GM23338 (cell line): ENCODE results near the gene CDC42BPB. TPM values are rescaled to one million over a fixed set of nuclear protein-coding genes. Genes with fewer than 3 reads are reported as not detected.

ENCODE experiments used
- ATAC-seq: fragments of 200-7000 bp; cut with Tn5 transposase; 3 replicates; pipeline ENCODE4 v1.9.1; 2020
- DNase-seq: peaks from one replicate; pipeline ENCODE4 v3.0.0-alpha.2; 2015; ENCODE audit warnings: low spot score
- H2AFZ ChIP-seq: fragments of 200-600 bp; sonication (generic); 2 replicates; pipeline ENCODE4 v1.8.0; 2016; ENCODE audit warnings: antibody characterized with exemption, mild to moderate bottlenecking, moderate library complexity
- H3F3A ChIP-seq: fragments of 200-600 bp; sonication (generic); replicated peaks from 2 replicates; pipeline ENCODE4 v1.8.0; 2017; ENCODE audit warnings: antibody characterized with exemption, mixed run types, low read depth
- H3K27ac ChIP-seq: fragments of 200-600 bp; sonication (generic); 2 replicates; pipeline ENCODE4 v1.6.1; 2016; ENCODE audit warnings: low read depth
- H3K27me3 ChIP-seq: fragments of 200-600 bp; sonication (generic); 2 replicates; pipeline ENCODE4 v1.8.0; 2016; ENCODE audit warnings: mild to moderate bottlenecking, mixed run types, moderate library complexity; ENCODE audit not compliant: insufficient read depth
- H3K36me3 ChIP-seq: fragments of 200-600 bp; sonication (generic); 2 replicates; pipeline ENCODE4 v1.8.0; 2016; ENCODE audit warnings: mild to moderate bottlenecking; ENCODE audit not compliant: insufficient read depth
- H3K4me1 ChIP-seq: fragments of 200-600 bp; sonication (generic); 2 replicates; pipeline ENCODE4 v1.8.0; 2016; ENCODE audit warnings: mild to moderate bottlenecking, moderate library complexity; ENCODE audit not compliant: insufficient read depth
- H3K4me2 ChIP-seq: fragments of 200-600 bp; sonication (generic); 2 replicates; pipeline ENCODE4 v1.7.1; 2017; ENCODE audit warnings: mixed run types
- H3K4me3 ChIP-seq: fragments of 200-600 bp; sonication (generic); 2 replicates; pipeline ENCODE4 v1.6.1; 2016; ENCODE audit warnings: mixed run types
- H3K79me2 ChIP-seq: fragments of 200-600 bp; sonication (generic); replicated peaks from 2 replicates; pipeline ENCODE4 v1.8.0; 2017; ENCODE audit warnings: mild to moderate bottlenecking; ENCODE audit not compliant: insufficient read depth
- H3K9me2 ChIP-seq: fragments of 200-600 bp; sonication (generic); 2 replicates; pipeline ENCODE4 v1.8.0; 2017; ENCODE audit not compliant: insufficient read depth
- H4K20me1 ChIP-seq: fragments of 200-600 bp; sonication (generic); replicated peaks from 2 replicates; pipeline ENCODE4 v1.8.0; 2017; ENCODE audit warnings: mild to moderate bottlenecking; ENCODE audit not compliant: insufficient read depth
- H3K27ac Mint-ChIP-seq: 2 replicates; pipeline ENCODE4 v1.8.0; 2020; ENCODE audit warnings: inconsistent platforms, mild to moderate bottlenecking, moderate library complexity, mixed read lengths
- H3K27me3 Mint-ChIP-seq: 3 replicates; pipeline ENCODE4 v1.8.0; 2022; ENCODE audit warnings: low read depth, mild to moderate bottlenecking, moderate library complexity, mixed read lengths, inconsistent platforms; ENCODE audit not compliant: insufficient read depth, poor library complexity
- H3K36me3 Mint-ChIP-seq: 3 replicates; pipeline ENCODE4 v1.8.0; 2021; ENCODE audit warnings: low read depth, mild to moderate bottlenecking, inconsistent platforms, moderate library complexity, mixed read lengths
- H3K4me1 Mint-ChIP-seq: 3 replicates; pipeline ENCODE4 v1.8.0; 2020; ENCODE audit warnings: mild to moderate bottlenecking, inconsistent platforms, mixed read lengths
- H3K4me3 Mint-ChIP-seq: 3 replicates; pipeline ENCODE4 v1.8.0; 2021; ENCODE audit warnings: moderate library complexity, mild to moderate bottlenecking, inconsistent platforms, mixed read lengths
- H3K9me3 Mint-ChIP-seq: 3 replicates; pipeline ENCODE4 v1.8.0; 2020; ENCODE audit warnings: moderate library complexity, mild to moderate bottlenecking, inconsistent platforms, mixed read lengths
- CREB1 ChIP-seq: fragments of 250-450 bp; sonication (Bioruptor Pico); IDR thresholded peaks from 2 replicates; pipeline ENCODE4 v1.5.0; 2020; ENCODE audit warnings: low read depth, mild to moderate bottlenecking, moderate library complexity
- EZH2 ChIP-seq: fragments of 200-600 bp; sonication (generic); IDR thresholded peaks from one replicate; pipeline ENCODE4 v1.8.0; 2017; ENCODE audit warnings: antibody characterized with exemption, mild to moderate bottlenecking, low read depth; ENCODE audit not compliant: unreplicated experiment
- NANOG ChIP-seq: IDR thresholded peaks from 2 replicates; pipeline ENCODE4 v1.6.1; 2016; ENCODE audit warnings: antibody characterized with exemption, borderline replicate concordance
- STAT1 ChIP-seq: IDR thresholded peaks from one replicate; pipeline ENCODE4 v1.6.1; 2016; ENCODE audit warnings: antibody characterized with exemption; ENCODE audit not compliant: unreplicated experiment
- ZNF331 ChIP-seq: fragments of 250-450 bp; sonication (Bioruptor Pico); IDR thresholded peaks from 2 replicates; pipeline ENCODE4 v1.5.0; 2020; ENCODE audit warnings: low read depth, mild to moderate bottlenecking, moderate library complexity
- polyA plus RNA-seq: library from polyadenylated mRNA; unstranded; fragments of >200 nt; fragmentation: Nextera tagmentation; extraction: Ambion mirVana; gene quantifications from 2 replicates; pipeline ENCODE4 v1.2.1, GENCODE V29; 2016
- total RNA-seq: library from RNA; depleted of rRNA; stranded (reverse); fragments of >200 nt; shearing (Covaris generic); gene quantifications from 2 replicates; pipeline ENCODE4 v1.2.3, GENCODE V29; 2014
- TF ChIP-seq, protein P1 (sequence below): IDR thresholded peaks from one replicate; pipeline ENCODE4 v1.6.1; 2018; ENCODE audit warnings: antibody characterized with exemption; ENCODE audit not compliant: unreplicated experiment
- TF ChIP-seq, protein P2 (sequence below): fragments of 250-450 bp; sonication (Bioruptor Pico); IDR thresholded peaks from 2 replicates; pipeline ENCODE4 v1.5.0; 2020; ENCODE audit warnings: mild to moderate bottlenecking, moderate library complexity

The CDC42BPB gene
- total and polyA plus RNA-seq, 2 experiments from 2014 or later = 12.3 to 127 TPM

DNA sequence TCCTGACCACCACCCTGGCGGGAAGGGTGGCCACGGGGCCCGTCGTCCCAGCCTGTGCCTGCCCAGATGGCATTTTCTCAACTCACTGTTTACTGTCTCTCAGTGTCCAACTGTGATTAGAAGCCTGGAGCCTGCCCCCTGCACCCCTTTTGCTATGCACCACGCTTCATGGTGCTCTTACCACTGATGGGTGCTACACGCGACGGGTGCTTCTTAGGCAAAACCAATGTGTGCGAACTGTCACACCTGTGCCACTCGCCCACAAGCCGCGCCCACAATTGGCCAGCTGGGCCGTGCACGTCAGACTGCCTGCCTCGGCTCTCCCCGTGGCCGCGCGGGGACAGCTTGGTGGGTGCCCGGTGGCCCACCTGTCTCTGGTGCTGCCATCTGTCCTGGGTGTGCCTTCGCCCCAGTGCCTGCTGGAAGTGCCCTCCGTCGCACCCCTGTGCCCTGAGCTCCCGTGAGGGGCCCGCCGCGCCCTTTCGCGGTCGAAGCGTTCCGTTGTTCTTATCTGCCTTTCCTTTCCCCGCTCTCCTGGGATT, 150.0 kb downstream of the CDC42BPB start (continued):
- TF ChIP-seq CREB1 (CRISPR knock-in tag) (no peak), STAT1 (no peak)

DNA sequence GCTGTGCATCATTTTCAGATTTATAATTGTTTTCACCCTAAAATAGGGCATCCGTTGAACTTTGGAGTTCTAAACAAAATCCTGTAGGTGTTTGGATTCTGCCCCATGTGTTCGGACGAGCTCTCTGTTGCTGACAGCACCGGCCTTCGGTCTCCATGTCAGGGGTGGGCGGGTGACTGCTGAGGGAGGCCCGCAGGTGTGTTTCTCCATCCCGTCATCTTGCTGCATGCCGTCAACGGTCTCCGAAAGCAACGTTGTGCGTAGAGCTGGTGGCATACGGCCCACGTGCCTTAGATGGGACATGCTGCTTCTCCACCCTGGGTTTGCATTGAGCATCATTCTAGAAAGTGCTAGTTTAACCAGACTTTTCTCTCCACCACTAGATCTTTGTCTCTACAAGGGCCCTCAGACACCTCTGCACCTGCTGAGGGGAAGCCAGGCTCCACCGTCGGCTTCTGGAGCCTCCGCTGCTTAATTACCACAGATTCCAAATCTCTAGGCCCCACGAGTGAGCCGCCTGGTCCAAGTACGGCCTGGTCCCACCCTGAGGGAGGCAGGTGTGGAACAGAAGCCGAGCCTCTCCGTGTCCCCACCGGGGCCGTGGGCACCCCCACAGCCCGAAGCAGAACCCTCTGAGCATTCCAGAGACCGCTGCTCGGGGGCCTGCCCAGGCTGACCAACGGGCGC, 150.6 kb downstream of the CDC42BPB start:
- no peak for DNase-seq
- H3K79me2 ChIP-seq = no peaks in the 10 kb centered on the region
- no peaks in the 10 kb centered on the region for H3K9me2 ChIP-seq
- TF ChIP-seq, protein P1, sequence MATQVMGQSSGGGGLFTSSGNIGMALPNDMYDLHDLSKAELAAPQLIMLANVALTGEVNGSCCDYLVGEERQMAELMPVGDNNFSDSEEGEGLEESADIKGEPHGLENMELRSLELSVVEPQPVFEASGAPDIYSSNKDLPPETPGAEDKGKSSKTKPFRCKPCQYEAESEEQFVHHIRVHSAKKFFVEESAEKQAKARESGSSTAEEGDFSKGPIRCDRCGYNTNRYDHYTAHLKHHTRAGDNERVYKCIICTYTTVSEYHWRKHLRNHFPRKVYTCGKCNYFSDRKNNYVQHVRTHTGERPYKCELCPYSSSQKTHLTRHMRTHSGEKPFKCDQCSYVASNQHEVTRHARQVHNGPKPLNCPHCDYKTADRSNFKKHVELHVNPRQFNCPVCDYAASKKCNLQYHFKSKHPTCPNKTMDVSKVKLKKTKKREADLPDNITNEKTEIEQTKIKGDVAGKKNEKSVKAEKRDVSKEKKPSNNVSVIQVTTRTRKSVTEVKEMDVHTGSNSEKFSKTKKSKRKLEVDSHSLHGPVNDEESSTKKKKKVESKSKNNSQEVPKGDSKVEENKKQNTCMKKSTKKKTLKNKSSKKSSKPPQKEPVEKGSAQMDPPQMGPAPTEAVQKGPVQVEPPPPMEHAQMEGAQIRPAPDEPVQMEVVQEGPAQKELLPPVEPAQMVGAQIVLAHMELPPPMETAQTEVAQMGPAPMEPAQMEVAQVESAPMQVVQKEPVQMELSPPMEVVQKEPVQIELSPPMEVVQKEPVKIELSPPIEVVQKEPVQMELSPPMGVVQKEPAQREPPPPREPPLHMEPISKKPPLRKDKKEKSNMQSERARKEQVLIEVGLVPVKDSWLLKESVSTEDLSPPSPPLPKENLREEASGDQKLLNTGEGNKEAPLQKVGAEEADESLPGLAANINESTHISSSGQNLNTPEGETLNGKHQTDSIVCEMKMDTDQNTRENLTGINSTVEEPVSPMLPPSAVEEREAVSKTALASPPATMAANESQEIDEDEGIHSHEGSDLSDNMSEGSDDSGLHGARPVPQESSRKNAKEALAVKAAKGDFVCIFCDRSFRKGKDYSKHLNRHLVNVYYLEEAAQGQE = no peak
- TF ChIP-seq EZH2 (no peak), ZNF331 (CRISPR knock-in tag) (no peak), NANOG (no peak)
- no peaks in the 10 kb centered on the region; the same call in 2 of the 3 replicates for H3K4me1 Mint-ChIP-seq
- no peak overlapping the region for H3K4me3 Mint-ChIP-seq
- no peak overlapping the region for H3K27ac Mint-ChIP-seq
- no peak overlapping the region for H2AFZ ChIP-seq
- no peaks in the 10 kb centered on the region for H4K20me1 ChIP-seq
- H3F3A ChIP-seq = 0 out of 2 replicates have a peak, but pooled peaks cover 7% of the 10 kb centered on the region
- H3K4me3 ChIP-seq = no peak overlapping the region
- no peaks in the 10 kb centered on the region for H3K27me3 Mint-ChIP-seq
- H3K27ac ChIP-seq = no peak overlapping the region
- peaks cover 23% of the 10 kb centered on the region for H3K9me3 Mint-ChIP-seq
- no peak overlapping the region for H3K4me2 ChIP-seq
- no peak for ATAC-seq
- no peaks in the 10 kb centered on the region for H3K27me3 ChIP-seq
- no peaks in the 10 kb centered on the region for H3K36me3 ChIP-seq
- H3K4me1 ChIP-seq = no peaks in the 10 kb centered on the region
- peaks cover 39% of the 10 kb centered on the region for H3K36me3 Mint-ChIP-seq

DNA sequence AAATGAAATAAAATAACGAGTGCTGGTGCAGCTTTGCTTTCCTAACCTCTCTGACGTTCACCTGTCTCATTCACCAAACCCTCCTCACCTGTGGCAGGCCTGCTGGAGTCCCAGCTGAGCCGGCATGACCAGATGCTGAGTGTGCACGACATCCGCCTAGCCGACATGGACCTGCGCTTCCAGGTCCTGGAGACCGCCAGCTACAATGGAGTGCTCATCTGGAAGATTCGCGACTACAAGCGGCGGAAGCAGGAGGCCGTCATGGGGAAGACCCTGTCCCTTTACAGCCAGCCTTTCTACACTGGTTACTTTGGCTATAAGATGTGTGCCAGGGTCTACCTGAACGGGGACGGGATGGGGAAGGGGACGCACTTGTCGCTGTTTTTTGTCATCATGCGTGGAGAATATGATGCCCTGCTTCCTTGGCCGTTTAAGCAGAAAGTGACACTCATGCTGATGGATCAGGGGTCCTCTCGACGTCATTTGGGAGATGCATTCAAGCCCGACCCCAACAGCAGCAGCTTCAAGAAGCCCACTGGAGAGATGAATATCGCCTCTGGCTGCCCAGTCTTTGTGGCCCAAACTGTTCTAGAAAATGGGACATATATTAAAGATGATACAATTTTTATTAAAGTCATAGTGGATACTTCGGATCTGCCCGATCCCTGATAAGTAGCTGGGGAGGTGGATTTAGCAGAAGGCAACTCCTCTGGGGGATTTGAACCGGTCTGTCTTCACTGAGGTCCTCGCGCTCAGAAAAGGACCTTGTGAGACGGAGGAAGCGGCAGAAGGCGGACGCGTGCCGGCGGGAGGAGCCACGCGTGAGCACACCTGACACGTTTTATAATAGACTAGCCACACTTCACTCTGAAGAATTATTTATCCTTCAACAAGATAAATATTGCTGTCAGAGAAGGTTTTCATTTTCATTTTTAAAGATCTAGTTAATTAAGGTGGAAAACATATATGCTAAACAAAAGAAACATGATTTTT, 151.9 kb downstream of the CDC42BPB start:
- Histone ChIP-seq H3K27me3 (no peaks in the 10 kb centered on the region), H4K20me1 (no peaks in the 10 kb centered on the region), H3K27ac (no peak overlapping the region), H3K4me2 (no peak overlapping the region), H3K79me2 (no peaks in the 10 kb centered on the region), H3K4me3 (no peak overlapping the region), H2AFZ (no peak overlapping the region), H3K4me1 (no peaks in the 10 kb centered on the region), H3K9me2 (no peaks in the 10 kb centered on the region), H3F3A (0 out of 2 replicates have a peak, but pooled peaks cover 4% of the 10 kb centered on the region), H3K36me3 (no peaks in the 10 kb centered on the region)
- no peak overlapping the region for H3K4me3 Mint-ChIP-seq
- H3K9me3 Mint-ChIP-seq = peaks cover 23% of the 10 kb centered on the region
- ATAC-seq (no peak), DNase-seq (no peak)
- H3K36me3 Mint-ChIP-seq = peaks cover 39% of the 10 kb centered on the region
- H3K27ac Mint-ChIP-seq = no peak overlapping the region
- no peaks in the 10 kb centered on the region; the same call in 2 of the 3 replicates for H3K4me1 Mint-ChIP-seq
- H3K27me3 Mint-ChIP-seq = peaks cover 4% of the 10 kb centered on the region
- no peak for TF ChIP-seq ZNF331 (CRISPR knock-in tag)
- TF ChIP-seq, protein P2, sequence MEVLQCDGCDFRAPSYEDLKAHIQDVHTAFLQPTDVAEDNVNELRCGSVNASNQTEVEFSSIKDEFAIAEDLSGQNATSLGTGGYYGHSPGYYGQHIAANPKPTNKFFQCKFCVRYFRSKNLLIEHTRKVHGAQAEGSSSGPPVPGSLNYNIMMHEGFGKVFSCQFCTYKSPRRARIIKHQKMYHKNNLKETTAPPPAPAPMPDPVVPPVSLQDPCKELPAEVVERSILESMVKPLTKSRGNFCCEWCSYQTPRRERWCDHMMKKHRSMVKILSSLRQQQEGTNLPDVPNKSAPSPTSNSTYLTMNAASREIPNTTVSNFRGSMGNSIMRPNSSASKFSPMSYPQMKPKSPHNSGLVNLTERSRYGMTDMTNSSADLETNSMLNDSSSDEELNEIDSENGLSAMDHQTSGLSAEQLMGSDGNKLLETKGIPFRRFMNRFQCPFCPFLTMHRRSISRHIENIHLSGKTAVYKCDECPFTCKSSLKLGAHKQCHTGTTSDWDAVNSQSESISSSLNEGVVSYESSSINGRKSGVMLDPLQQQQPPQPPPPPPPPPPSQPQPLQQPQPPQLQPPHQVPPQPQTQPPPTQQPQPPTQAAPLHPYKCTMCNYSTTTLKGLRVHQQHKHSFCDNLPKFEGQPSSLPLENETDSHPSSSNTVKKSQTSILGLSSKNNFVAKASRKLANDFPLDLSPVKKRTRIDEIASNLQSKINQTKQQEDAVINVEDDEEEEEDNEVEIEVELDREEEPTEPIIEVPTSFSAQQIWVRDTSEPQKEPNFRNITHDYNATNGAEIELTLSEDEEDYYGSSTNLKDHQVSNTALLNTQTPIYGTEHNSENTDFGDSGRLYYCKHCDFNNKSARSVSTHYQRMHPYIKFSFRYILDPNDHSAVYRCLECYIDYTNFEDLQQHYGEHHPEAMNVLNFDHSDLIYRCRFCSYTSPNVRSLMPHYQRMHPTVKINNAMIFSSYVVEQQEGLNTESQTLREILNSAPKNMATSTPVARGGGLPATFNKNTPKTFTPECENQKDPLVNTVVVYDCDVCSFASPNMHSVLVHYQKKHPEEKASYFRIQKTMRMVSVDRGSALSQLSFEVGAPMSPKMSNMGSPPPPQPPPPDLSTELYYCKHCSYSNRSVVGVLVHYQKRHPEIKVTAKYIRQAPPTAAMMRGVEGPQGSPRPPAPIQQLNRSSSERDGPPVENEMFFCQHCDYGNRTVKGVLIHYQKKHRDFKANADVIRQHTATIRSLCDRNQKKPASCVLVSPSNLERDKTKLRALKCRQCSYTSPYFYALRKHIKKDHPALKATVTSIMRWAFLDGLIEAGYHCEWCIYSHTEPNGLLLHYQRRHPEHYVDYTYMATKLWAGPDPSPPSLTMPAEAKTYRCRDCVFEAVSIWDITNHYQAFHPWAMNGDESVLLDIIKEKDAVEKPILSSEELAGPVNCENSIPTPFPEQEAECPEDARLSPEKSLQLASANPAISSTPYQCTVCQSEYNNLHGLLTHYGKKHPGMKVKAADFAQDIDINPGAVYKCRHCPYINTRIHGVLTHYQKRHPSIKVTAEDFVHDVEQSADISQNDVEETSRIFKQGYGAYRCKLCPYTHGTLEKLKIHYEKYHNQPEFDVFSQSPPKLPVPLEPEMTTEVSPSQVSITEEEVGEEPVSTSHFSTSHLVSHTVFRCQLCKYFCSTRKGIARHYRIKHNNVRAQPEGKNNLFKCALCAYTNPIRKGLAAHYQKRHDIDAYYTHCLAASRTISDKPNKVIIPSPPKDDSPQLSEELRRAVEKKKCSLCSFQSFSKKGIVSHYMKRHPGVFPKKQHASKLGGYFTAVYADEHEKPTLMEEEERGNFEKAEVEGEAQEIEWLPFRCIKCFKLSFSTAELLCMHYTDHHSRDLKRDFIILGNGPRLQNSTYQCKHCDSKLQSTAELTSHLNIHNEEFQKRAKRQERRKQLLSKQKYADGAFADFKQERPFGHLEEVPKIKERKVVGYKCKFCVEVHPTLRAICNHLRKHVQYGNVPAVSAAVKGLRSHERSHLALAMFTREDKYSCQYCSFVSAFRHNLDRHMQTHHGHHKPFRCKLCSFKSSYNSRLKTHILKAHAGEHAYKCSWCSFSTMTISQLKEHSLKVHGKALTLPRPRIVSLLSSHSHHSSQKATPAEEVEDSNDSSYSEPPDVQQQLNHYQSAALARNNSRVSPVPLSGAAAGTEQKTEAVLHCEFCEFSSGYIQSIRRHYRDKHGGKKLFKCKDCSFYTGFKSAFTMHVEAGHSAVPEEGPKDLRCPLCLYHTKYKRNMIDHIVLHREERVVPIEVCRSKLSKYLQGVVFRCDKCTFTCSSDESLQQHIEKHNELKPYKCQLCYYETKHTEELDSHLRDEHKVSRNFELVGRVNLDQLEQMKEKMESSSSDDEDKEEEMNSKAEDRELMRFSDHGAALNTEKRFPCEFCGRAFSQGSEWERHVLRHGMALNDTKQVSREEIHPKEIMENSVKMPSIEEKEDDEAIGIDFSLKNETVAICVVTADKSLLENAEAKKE (CRISPR knock-in tag) = no peak
